Hepatocyte (in vitro differentiated cells): Measurements from ENCODE around the gene DENND4C. TPM values are rescaled to one million over a fixed set of nuclear protein-coding genes. Genes with fewer than 3 reads are reported as not detected.
"Not testable (repeated sequence)": the region's sequence is repeated elsewhere in the genome, so short reads cannot be mapped to it uniquely, and the experiment has no call there.

Experiments used
- DNase-seq: peaks from one replicate; pipeline ENCODE4 v3.0.0-alpha.2; 2016; ENCODE audit warnings: low spot score
- H2AFZ ChIP-seq: fragments of 200-600 bp; sonication (generic); 2 replicates; pipeline ENCODE4 v1.6.0; 2016; ENCODE audit warnings: antibody characterized with exemption, mild to moderate bottlenecking
- H3K27ac ChIP-seq: fragments of 200-600 bp; sonication (generic); 2 replicates; pipeline ENCODE4 v1.5.1; 2016; ENCODE audit warnings: mild to moderate bottlenecking
- H3K27me3 ChIP-seq: fragments of 200-600 bp; sonication (generic); 2 replicates; pipeline ENCODE4 v1.6.1; 2016
- H3K36me3 ChIP-seq: fragments of 200-600 bp; sonication (generic); replicated peaks from 2 replicates; pipeline ENCODE4 v1.5.1; 2016; ENCODE audit warnings: low read depth; ENCODE audit not compliant: insufficient read depth
- H3K4me1 ChIP-seq: fragments of 200-600 bp; sonication (generic); 2 replicates; pipeline ENCODE4 v1.5.1; 2016; ENCODE audit warnings: mild to moderate bottlenecking, moderate library complexity; ENCODE audit not compliant: insufficient read depth
- H3K4me2 ChIP-seq: fragments of 200-600 bp; sonication (generic); 2 replicates; pipeline ENCODE4 v1.6.0; 2016
- H3K4me3 ChIP-seq: fragments of 200-600 bp; sonication (generic); 2 replicates; pipeline ENCODE4 v1.5.1; 2016; ENCODE audit warnings: mild to moderate bottlenecking
- H3K79me2 ChIP-seq: fragments of 200-600 bp; sonication (generic); 2 replicates; pipeline ENCODE4 v1.6.0; 2017; ENCODE audit warnings: mild to moderate bottlenecking
- H3K9me2 ChIP-seq: fragments of 200-600 bp; sonication (generic); replicated peaks from 2 replicates; pipeline ENCODE4 v1.6.0; 2017; ENCODE audit warnings: mild to moderate bottlenecking; ENCODE audit not compliant: insufficient read depth
- H3K9me3 ChIP-seq: fragments of 200-600 bp; sonication (generic); 2 replicates; pipeline ENCODE4 v1.5.1; 2016; ENCODE audit warnings: low read depth, mild to moderate bottlenecking
- H4K20me1 ChIP-seq: fragments of 200-600 bp; sonication (generic); 2 replicates; pipeline ENCODE4 v1.6.0; 2016; ENCODE audit warnings: mild to moderate bottlenecking; ENCODE audit not compliant: insufficient read depth, poor library complexity, severe bottlenecking
- CTCF ChIP-seq: fragments of 200-600 bp; sonication (generic); IDR thresholded peaks from 2 replicates; pipeline ENCODE4 v1.5.1; 2016; ENCODE audit warnings: antibody characterized with exemption, mild to moderate bottlenecking; ENCODE audit not compliant: poor library complexity
- EZH2 ChIP-seq: fragments of 200-600 bp; sonication (generic); IDR thresholded peaks from 2 replicates; pipeline ENCODE4 v1.6.1; 2016; ENCODE audit warnings: antibody characterized with exemption, mild to moderate bottlenecking, borderline replicate concordance
- EZH2phosphoT487 ChIP-seq: fragments of 200-600 bp; sonication (generic); IDR thresholded peaks from one replicate; pipeline ENCODE4 v1.6.1; 2018; ENCODE audit warnings: antibody characterized with exemption, mild to moderate bottlenecking, low read depth, moderate library complexity; ENCODE audit not compliant: unreplicated experiment, severe bottlenecking
- WGBS: methylation state at CpG from one replicate; pipeline ENCODE4 v1.1.6; 2016; ENCODE audit warnings: low lambda C conversion rate; ENCODE audit errors: missing lambda C conversion rate; 5-methylcytosine and 5-hydroxymethylcytosine counted together
- polyA plus RNA-seq: library from polyadenylated mRNA; unstranded; fragments of >200 nt; fragmentation: Nextera tagmentation; extraction: Ambion mirVana; gene quantifications from 2 replicates; pipeline ENCODE4 v1.2.1, GENCODE V29; 2016
- total RNA-seq: library from RNA; depleted of rRNA; stranded (reverse); fragments of >200 nt; gene quantifications from 2 replicates; pipeline ENCODE4 v1.2.3, GENCODE V29; 2014

The DENND4C gene
- total and polyA plus RNA-seq, 2 experiments from 2014 or later: 14.9 to 82.6 TPM

GRCh38 chr9:19379697-19380046 lies 149.2 kb downstream of the DENND4C start:
- no peaks in the 10 kb centered on the region for H3K9me3 ChIP-seq
- no peaks in the 10 kb centered on the region for H3K9me2 ChIP-seq
- WGBS: 0% methylated on average over 30 of the region's 30 CpGs
- peaks cover 26% of the 10 kb centered on the region for H3K79me2 ChIP-seq
- no peak for TF ChIP-seq EZH2phosphoT487
- no peak for TF ChIP-seq CTCF
- TF ChIP-seq EZH2: no peak
- peaks cover 34% of the 10 kb centered on the region for H4K20me1 ChIP-seq
- H3K4me3 ChIP-seq: peak overlapping the region; percentile 91
- H2AFZ ChIP-seq: peak overlapping the region; percentile 60
- peak; percentile 44 for DNase-seq
- H3K4me2 ChIP-seq: peak overlapping the region; percentile 84
- no peaks in the 10 kb centered on the region for H3K36me3 ChIP-seq
- H3K4me1 ChIP-seq: peaks cover 17% of the 10 kb centered on the region
- peak overlapping the region; percentile 96 for H3K27ac ChIP-seq
- H3K27me3 ChIP-seq: no peaks in the 10 kb centered on the region

- Histone ChIP-seq H3K36me3 (no peaks in the 10 kb centered on the region), H3K9me3 (no peaks in the 10 kb centered on the region), H3K9me2 (no peaks in the 10 kb centered on the region), H3K4me3 (peak overlapping the region; percentile 51), H3K4me2 (peak overlapping the region; percentile 77), H3K27me3 (no peaks in the 10 kb centered on the region), H4K20me1 (peaks cover 34% of the 10 kb centered on the region), H3K27ac (peak overlapping the region; percentile 96), H2AFZ (peak overlapping the region; percentile 70), H3K4me1 (peaks cover 17% of the 10 kb centered on the region), H3K79me2 (peaks cover 26% of the 10 kb centered on the region)
- WGBS: 40% methylated on average over 6 of the region's 6 CpGs
- DNase-seq: no peak
- no peak for TF ChIP-seq EZH2
- TF ChIP-seq EZH2phosphoT487: no peak
- no peak for TF ChIP-seq CTCF
These were observed 150.3 kb downstream of the DENND4C start for GRCh38 chr9:19380826-19381075.

GRCh38 chr9:19381656-19382055 lies 151.2 kb downstream of the DENND4C start:
- H3K4me3 ChIP-seq: no peak overlapping the region
- H3K27ac ChIP-seq: peak overlapping the region; percentile 96
- H2AFZ ChIP-seq: no peak overlapping the region
- H3K9me2 ChIP-seq: no peaks in the 10 kb centered on the region
- peaks cover 17% of the 10 kb centered on the region for H3K4me1 ChIP-seq
- no peaks in the 10 kb centered on the region for H3K27me3 ChIP-seq
- 98% methylated on average over 2 of the region's 2 CpGs for WGBS
- H4K20me1 ChIP-seq: peaks cover 29% of the 10 kb centered on the region
- H3K4me2 ChIP-seq: no peak overlapping the region
- no peaks in the 10 kb centered on the region for H3K36me3 ChIP-seq
- H3K9me3 ChIP-seq: no peaks in the 10 kb centered on the region
- H3K79me2 ChIP-seq: peaks cover 26% of the 10 kb centered on the region
- TF ChIP-seq CTCF: no peak
- no peak for TF ChIP-seq EZH2phosphoT487
- no peak for TF ChIP-seq EZH2
- DNase-seq: no peak

- 98% methylated on average over 14 of the region's 14 CpGs for WGBS
- not testable (repeated sequence) for H3K9me2 ChIP-seq, H3K27me3 ChIP-seq, H3K36me3 ChIP-seq, H4K20me1 ChIP-seq, H3K4me3 ChIP-seq, H3K4me1 ChIP-seq, H3K9me3 ChIP-seq, DNase-seq, H3K4me2 ChIP-seq, H3K79me2 ChIP-seq, H3K27ac ChIP-seq, H2AFZ ChIP-seq
These were observed 154.7 kb downstream of the DENND4C start for GRCh38 chr9:19385212-19385611.
